GM21360 (cell line): Measurements from ENCODE around the gene ALG8.
"Not testable (repeated sequence)": the region's sequence is repeated elsewhere in the genome, so short reads cannot be mapped to it uniquely, and the experiment has no call there.

Source experiments
- ATAC-seq: cut with Tn5 transposase; IDR thresholded peaks from one replicate; pipeline ENCODE4 v1.9.1; 2021; ENCODE audit warnings: mild to moderate bottlenecking, moderate library complexity; ENCODE audit not compliant: unreplicated experiment

The ALG8 gene

DNA sequence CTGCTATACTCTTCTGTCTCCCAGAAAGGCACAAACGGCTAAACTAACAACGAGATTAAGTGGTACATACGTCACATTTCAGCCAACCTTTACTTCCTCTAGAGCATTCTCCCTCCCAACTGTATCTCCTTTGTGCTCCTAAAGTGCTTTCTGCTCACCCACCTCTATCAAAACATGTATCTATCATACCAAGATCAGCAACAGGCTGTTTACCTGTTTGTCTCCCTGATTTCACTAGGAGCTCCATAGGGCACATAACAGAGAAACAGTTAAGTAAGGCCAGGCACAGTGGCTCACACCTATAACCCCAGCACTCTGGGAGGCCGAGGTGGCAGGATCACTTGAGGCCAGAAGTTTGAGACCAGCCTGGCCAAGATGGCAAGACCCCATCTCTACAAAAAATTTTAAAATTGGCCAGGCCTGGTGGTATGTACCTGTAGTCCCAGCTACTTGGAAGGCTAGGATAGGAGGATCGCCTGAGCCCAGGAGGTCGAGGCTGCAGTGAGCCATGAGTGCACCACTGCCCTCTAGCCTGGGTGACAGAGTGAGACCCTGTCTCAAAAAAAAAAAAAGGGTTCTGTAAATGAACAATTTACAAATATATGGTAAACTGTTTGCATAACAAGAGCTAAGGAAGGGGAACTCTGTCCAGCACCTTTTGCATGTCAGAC lies 62.6 kb downstream of the ALG8 start:
- ATAC-seq = no peak

DNA sequence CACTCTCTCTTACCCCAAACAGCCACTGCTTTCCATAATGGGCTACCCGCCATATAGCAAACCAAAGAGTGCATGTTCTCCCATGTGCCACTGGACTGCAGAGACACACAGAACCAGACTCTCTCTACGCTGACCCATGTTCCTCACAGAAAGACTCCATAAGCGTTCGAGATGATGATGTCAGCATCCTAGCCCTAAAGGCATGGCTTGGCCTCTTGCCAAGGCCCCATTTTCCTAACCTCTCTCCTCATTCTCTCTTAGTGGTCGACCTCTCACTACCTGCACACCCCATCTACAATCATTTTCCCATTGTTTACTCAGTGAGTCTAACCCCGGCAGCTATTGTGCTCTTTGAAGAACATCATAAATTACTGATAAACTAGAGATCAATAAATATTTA lies 64.7 kb downstream of the ALG8 start:
- ATAC-seq = no peak

DNA sequence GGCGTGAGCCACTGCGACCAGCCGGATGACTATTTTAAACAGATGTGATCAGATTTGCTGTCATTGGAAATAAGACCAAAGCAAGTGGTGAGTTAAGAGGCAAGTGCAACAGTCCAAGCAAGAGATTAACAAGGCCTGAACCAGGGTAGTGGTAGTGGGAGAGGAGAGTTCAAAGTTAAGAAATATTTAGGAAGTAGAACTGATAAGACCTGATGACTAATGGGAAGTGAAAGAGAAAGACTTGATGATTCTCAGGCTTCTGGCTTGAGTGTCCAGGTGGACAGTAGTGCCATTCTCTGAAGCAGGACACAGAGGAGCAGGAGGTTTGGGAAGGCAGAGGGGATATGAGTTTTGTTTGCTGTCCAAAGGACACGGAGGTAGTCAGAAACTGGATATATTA lies 67.0 kb downstream of the ALG8 start:
- ATAC-seq = no peak

DNA sequence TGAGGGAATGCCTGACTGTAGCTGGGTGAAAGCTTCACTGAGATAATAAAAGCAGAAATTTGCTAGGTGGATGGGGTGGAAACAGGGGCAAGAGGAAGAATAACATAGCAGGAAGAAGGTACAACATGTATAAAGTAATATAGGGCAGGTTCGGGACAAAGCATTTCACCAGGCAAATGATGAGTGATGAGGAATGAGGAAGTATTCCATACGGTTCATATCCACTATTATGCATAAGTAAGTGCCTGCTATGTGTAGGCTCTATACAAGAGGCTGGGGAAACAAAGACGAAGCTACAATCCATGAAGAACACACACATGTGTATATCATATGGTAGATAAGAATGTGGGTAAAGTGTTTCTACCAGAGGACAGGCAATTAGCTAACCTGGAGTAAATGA lies 67.7 kb downstream of the ALG8 start:
- no peak for ATAC-seq

DNA sequence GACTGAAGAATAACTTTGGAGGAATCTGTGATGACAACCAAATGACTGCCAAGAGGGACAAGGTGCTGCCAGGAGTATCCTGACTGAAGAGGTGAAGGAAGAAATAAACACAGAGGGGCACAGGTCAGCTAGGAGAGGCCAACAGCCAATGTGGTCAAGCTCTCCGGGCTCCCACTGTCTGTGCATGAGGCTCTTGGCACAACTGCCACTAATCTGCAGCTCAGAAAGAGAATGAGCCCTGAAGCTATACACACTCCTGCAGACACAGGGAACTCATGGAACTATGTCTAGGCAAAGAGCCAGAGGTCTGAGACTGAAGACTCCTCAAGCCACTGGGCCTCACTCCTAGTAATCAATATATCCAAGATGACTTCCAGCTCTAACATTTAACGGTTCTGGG lies 68.8 kb downstream of the ALG8 start:
- ATAC-seq = no peak

DNA sequence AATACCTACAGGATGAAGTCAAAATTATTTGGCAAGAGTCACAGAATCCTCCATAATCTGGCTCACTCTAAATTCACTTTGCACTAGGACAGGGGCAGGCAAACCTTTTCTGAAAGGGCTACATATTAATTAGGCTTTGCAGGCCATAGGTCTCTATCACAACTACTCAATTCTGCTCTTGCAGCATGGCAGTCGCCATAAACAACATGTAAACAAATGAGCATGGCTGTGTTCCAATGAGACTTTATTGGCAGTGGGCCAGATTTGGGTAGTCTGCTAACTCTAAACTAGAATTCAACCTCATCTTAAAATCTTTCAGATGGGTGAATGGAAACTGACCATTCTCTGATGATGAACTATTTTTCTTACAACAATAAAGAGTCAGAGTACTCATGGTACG lies 70.0 kb downstream of the ALG8 start:
- no peak for ATAC-seq

DNA sequence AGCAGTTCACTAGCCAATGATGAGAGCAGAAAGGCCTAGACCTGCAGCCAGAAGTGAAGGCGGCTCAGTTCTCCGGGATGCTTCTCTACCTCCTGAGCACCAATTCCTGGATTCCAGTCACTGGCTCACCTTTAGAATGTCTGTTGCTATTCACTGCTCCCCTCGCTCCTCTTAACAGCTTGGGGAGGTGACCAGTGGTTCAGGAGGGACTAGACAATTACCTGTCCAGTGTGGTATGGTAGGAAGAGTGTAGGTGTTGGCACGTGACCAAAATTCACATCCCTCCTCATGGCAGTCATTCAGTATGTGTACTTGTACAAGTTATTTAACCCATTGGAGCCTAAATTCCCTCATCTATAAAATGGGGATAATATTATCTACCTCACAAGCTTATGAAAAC lies 71.7 kb downstream of the ALG8 start:
- ATAC-seq = no peak

DNA sequence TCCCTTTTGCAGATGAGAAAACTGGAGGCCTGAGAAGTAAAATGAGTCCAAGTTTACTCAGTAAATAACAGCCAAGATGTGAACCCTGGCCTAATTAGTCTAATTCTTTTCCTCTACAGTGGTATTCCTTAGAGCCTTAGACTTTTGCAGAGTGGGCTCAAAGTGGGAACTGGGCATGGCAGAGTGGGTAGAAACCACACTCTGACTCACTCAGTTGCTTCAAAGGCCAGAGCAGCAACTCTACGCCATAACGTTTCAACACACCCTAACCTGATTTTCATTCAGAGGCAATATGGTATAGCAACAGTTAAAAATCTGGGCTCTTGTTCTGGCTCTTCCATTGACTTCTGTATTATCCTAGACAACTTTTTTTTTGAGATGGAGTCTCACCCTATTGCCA lies 73.0 kb downstream of the ALG8 start:
- ATAC-seq = no peak

DNA sequence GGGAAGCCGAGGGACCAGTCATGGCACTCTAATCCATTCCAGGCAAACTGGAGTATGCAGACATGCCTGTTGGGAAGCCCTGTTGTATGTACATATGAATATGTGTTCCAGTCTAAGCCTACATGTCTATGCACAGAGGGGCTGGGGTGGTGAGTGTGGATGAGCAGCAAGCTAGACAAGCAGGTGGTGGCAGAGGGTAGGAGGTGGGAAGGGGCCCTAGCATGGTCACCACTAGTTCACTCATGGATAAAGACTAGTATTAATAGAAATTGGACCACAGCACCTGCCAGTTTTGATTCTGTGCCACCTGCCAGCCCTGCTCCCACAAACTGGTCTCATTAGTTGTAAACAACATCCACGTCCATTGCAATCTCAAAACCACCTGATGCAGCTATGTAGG lies 74.2 kb downstream of the ALG8 start:
- no peak for ATAC-seq

DNA sequence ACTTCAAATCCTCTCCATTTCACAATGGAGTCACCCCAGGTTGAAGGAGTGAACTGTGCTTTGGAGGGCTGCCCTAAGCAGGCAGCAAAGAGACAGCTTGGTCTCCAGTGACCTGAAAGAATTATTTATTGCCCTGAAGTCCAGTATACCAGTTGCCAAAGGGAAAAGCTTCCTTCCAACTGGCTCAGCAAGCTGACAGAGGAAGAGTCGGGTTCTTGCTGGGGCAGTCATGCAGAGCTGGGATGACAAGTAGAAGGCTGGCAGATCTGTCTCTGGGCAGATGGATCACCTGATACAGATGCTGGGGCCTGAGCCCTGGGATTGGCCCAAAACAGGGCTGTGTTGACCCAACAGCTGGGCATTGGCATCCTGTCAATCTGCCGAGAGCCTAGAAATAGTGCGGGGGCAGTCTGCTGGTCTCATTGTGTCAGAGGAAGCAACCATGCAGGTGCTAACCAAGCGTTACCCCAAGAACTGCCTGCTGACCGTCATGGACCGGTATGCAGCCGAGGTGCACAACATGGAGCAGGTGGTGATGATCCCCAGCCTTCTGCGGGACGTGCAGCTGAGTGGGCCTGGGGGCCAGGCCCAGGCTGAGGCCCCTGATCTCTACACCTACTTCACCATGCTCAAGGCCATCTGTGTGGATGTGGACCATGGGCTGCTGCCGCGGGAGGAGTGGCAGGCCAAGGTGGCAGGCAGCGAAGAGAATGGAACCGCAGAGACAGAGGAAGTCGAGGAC lies 75.8 kb downstream of the ALG8 start, which contains the start of gene THRSP:
Gene THRSP (plus strand): TSS at position 422 of the 742 bp plus-strand sequence. CDS start 21 bp downstream, at position 443.
- no peak for ATAC-seq

DNA sequence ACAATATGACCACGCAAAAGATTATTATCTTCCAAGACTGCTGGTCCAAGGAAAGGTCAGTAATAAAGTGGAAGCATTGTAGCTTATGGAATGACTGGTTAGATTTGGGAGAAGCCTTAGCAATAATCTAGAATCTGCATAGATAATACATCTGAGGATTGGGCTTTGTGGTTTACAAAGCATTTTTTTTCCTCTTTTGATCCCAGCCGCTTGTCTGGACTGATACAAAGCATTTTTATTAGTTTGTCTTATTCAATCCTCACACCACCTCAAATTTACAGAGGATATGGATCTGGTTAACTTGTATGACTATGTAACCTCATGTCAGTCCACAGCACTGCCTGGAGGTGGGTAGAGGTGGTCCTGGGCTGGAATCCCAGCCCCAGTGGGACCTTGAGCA lies 76.8 kb downstream of the ALG8 start:
- ATAC-seq = no peak

DNA sequence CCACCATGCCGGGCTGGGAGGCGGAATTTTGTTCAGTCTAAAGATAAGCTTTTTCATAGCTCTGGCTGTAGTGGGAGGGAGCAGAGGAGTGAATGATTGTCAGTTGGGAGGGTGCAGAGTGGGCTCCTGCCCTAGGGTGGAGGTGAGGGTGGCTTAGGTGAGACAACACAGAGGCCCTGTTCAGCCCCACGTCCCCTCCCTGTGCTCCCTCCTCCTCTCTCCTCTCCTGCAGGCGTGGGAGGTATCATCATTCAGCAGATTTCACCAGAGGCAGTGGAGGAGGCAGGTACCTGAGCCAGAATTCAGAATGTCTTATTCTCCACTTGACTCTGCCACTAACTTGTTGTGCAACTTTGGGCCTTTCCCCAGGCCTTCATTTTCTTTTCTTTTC lies 77.5 kb downstream of the ALG8 start:
- no peak for ATAC-seq

DNA sequence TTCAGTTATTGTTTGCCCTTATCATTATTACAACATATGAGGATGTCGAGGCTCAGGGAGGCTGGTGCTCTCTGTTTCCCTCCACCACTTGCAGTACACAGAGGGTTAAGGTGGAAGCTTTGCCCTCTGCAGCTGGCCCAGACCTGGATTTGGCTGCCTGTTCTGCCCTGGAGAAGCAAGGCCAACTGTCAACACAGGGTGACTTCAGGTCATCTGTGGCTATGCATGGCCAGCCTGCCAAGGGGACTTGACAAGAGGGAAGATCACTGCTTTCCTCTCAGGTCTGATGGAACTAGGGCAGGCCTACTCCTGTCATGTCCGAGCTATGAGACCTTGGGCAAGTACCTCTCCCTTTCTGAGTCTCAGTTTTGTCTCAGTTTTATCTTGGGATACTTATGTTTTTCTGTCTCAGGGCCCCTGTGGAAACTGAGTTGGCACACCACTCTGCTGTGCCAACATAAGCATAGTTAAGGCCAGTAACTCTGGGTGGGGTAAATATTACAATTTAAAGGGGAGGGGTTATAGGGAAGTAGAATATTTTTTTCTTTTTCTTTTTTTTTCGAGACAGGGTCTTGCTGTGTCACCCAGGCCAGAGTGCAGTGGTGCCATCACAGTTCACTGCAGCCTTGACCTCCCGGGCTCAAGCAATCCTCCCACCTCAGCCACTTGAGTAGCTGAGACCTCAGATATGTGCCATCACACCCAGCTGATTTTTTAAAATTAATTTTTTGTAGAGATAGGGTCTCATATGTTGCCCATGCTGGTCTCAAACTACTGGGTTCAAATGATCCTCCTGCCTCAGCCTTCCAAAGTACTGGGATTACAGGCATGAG lies 78.1 kb downstream of the ALG8 start:
- ATAC-seq = no peak

DNA sequence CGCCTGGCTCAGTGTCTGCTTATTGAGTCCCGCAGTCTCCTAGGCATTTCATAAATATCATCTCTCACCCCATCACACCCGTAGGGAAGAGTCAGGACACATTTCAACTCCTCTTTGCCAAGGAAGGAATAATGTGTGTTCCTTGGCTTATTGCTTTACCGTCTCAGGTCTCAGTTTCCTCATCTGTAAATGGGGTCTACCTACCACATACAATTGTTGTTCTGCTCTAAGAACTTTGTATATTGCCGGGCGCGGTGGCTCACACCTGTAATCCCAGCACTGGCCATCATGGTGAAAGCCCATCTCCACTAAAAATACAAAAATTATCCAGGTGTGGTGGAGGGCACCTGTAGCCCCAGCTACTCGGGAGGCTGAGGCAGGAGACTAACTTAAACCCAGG lies 78.9 kb downstream of the ALG8 start:
- ATAC-seq = no peak

DNA sequence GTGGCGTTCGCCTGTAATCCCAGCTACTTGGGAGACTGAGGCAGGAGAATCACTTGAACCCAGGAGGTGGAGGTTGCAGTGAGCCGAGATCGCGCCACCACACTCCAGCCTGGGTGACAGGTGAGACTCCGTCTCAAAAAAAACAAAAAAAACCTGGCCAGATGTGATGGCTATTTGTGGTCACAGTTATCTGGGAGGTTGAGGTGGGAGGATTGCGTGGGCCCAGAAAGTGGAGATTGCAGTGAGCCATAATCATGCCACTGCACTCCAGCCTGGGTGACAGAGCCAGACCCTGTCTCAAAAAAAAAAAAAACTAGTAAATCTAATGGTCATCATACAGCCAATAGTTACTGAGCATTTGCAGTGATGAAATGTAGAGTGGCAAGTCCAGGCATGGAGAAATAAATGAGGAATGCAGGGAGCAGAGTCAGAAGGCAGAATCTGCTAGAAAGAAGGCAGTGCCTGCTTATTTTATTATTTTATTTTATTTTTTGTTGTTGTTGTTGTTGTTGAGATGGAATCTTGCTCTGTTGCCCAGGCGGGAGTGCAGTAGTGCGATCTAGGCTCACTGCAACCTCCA lies 79.6 kb downstream of the ALG8 start:
- not testable (repeated sequence) for ATAC-seq

DNA sequence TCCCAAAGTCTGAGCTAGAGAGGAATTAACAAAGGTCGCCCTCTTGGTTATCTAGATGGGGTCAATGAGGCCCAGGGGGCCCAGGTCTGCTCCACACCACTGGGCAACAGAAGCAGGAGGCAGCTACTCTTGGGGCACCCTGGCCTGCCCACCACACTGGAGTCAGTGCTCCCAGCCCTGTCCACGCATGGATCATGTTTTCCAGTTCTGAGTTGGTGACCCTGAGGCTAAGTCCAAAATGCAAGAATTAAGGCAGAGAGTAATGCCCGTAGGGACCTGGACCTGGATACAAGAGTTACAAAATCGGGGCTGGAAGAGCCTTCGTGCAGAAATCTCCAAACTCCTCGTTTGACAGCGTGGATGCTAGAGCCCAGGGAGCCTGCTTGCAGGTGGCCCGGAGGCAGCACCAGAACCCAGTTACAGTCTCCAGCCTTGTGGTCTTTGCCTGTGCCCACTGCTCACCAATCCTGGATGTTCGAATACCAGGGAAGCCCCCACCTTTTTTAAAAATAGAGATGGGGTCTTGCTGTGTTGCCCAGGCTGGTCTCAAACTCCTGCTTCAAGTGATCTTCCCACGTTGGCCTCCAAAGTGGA lies 81.9 kb downstream of the ALG8 start:
- ATAC-seq = no peak

DNA sequence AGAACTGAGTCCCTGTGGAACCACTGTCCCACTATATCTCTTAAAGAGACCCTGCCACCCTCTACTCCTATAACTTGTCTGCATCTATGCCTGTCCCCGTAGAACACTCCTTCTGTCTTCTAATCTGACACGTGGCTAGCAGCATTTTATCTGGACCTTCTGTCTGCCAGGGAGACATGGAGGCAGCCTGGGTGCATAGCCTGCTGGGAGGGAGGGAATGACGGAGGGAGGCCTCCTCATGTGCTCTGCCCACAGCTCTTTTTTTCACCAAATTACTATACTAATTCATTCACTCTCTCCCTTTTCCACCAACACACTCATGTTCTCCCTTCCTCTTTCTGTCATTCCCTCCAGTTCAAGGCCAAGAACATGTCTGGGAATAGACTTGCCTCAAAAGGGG lies 83.3 kb downstream of the ALG8 start:
- no peak for ATAC-seq

DNA sequence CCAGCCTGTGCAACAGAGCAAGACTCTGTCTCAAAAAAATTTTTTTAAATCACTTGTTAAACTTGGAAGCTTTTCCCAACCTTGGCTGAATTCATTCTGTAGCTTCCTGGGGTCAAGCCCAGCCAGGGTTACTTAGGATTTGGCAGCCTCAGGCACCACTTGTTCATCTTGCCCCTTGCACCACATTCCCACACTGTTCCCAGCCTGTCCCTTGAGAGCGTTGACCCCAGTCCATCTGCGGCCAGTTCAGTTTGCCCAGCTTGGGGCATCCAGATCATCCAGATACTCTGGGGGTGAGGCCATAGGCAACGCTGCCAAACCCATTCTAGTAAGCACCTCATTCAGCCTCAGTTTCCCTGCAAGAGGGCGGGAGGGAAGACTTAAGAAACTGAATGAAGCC lies 84.5 kb downstream of the ALG8 start:
- ATAC-seq = no peak

DNA sequence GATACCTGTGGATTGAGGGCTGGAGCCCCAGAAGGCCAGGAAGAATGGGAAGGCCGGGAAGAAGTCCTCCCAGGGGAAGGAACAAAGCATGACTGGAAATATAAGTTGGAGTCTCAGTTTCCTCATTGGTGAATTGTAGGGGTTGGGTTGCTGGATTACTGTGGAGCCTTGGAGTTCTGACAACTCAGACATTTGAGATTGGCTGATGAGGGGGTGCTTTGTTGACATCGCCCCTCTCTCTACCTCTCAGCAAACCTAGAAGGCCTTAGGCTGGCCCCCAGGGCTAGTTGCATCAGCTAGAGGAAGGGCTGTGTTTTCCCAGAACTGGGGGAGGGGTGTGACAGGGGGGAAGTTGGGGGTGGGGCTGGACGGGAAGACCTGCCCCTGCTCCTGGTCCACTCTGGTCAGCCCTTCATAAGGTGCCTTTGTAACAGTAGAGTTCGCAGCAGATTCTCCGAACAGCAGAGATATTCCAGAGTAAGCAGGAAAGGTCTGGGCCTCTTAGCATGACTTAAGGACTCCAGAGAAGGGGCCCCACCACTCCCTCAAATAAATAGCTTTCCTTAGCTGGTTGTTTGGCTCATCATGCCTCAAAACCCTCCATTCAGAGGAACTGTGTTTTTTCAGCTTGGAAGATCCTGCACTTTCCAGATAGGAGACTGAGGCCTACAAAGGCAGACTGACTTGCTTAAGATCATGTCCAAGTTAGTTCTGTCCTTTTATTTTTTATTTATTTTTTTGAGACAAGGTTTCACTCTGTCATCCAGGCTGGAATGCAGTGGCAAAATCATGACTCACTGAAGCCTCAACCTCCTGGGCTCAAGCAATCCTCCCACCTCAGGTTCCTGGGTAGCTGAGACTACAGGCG lies 88.2 kb downstream of the ALG8 start:
- no peak for ATAC-seq
